ENCODE data around the gene SH3D19.
"Not testable (repeated sequence)": the region's sequence is repeated elsewhere in the genome, so short reads cannot be mapped to it uniquely, and the experiment has no call there.

DNA sequence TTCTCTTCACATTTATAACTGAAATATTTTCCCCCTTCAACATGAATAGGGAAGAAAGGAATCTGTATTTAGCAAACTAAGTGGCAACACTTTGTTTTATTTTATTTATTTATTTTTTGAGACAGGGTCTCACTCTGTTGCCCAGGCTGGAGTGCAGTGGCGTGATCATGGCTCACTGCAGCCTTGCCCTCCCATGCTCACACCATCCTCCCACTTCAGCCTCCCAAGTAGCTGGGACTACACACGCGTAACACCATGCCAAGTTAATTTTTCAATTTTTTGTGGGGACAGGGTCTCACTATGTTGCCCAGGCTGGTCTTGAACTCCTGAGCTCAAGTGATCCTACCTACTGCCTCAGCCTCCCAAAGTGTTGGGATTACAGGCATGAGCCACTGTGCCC lies 189.4 kb downstream of the SH3D19 start:
- TF ChIP-seq POLR2AphosphoS5 (IDR thresholded peaks at IDR 0.05), result not testable (repeated sequence)
- TF ChIP-seq, protein P1, sequence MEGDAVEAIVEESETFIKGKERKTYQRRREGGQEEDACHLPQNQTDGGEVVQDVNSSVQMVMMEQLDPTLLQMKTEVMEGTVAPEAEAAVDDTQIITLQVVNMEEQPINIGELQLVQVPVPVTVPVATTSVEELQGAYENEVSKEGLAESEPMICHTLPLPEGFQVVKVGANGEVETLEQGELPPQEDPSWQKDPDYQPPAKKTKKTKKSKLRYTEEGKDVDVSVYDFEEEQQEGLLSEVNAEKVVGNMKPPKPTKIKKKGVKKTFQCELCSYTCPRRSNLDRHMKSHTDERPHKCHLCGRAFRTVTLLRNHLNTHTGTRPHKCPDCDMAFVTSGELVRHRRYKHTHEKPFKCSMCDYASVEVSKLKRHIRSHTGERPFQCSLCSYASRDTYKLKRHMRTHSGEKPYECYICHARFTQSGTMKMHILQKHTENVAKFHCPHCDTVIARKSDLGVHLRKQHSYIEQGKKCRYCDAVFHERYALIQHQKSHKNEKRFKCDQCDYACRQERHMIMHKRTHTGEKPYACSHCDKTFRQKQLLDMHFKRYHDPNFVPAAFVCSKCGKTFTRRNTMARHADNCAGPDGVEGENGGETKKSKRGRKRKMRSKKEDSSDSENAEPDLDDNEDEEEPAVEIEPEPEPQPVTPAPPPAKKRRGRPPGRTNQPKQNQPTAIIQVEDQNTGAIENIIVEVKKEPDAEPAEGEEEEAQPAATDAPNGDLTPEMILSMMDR (IDR thresholded peaks at IDR 0.05), result not testable (repeated sequence)
